Vagina (tissue), 2 donors: ENCODE measurements around the gene MRPL33. TPM values are rescaled to one million over a fixed set of nuclear protein-coding genes. Genes with fewer than 3 reads are reported as not detected.

ENCODE experiments used
- DNase-seq, 2 donors: peaks; one replicate each; pipeline ENCODE4 v3.0.0-alpha.2; 2017; ENCODE audit errors: extremely low spot score in 2 of 2
- H3K27ac ChIP-seq: fragments of 200-600 bp; sonication (generic); one replicate; pipeline ENCODE4 v1.5.1; 2019
- H3K27me3 ChIP-seq: fragments of 200-600 bp; sonication (generic); one replicate; pipeline ENCODE4 v1.5.1; 2019
- H3K36me3 ChIP-seq, 2 donors: fragments of 200-600 bp; sonication (generic); one replicate each; pipeline ENCODE4 v1.5.1; 2017 to 2019
- H3K4me1 ChIP-seq: fragments of 200-600 bp; sonication (generic); one replicate; pipeline ENCODE4 v1.5.1; 2019
- H3K4me3 ChIP-seq, 2 donors: fragments of 200-600 bp; sonication (generic); 1 replicate in 1 of 2; 2 replicates in 1 of 2; pipeline ENCODE4 v1.5.1; 2016 to 2019
- H3K9me3 ChIP-seq: fragments of 200-600 bp; sonication (generic); one replicate; pipeline ENCODE4 v1.5.1; 2019
- POLR2A ChIP-seq, 2 donors: fragments of 450-650 bp; IDR thresholded peaks; one replicate each; pipeline ENCODE4 v1.6.1; 2017; ENCODE audit warnings: antibody characterized with exemption in 2 of 2, mild to moderate bottlenecking in 2 of 2, moderate library complexity in 2 of 2
- POLR2AphosphoS5 ChIP-seq, 2 donors: sonication (generic); formaldehyde crosslinking; IDR thresholded peaks; one replicate each; pipeline ENCODE4 v1.9.0; 2017; ENCODE audit warnings: antibody characterized with exemption in 2 of 2, mild to moderate bottlenecking in 2 of 2, low read depth in 1 of 2; ENCODE audit not compliant: insufficient read depth in 1 of 2
- intact Hi-C: fragments of 100-400 bp; cut with DNase I; formaldehyde crosslinking; loops from one replicate; pipeline ENCODE4 v1.15.1; 2023
- total RNA-seq: library from RNA; depleted of rRNA; stranded (reverse); fragments of >200 nt; gene quantifications from one replicate; pipeline ENCODE4 v1.2.3, GENCODE V29; 2016
- TF ChIP-seq, protein P1 (sequence below), 3 experiments: fragments of 450-650 bp in 2 of 3; fragments of 200-600 bp in 1 of 3; sonication (generic) in 1 of 3; IDR thresholded peaks; one replicate each; pipeline ENCODE4 v1.5.1; 2017 to 2019; ENCODE audit warnings: antibody characterized with exemption in 3 of 3, mild to moderate bottlenecking in 2 of 3, moderate library complexity in 2 of 3

Gene MRPL33
- total RNA-seq, 1 donor from 2014 or later: 87.7 TPM

DNA sequence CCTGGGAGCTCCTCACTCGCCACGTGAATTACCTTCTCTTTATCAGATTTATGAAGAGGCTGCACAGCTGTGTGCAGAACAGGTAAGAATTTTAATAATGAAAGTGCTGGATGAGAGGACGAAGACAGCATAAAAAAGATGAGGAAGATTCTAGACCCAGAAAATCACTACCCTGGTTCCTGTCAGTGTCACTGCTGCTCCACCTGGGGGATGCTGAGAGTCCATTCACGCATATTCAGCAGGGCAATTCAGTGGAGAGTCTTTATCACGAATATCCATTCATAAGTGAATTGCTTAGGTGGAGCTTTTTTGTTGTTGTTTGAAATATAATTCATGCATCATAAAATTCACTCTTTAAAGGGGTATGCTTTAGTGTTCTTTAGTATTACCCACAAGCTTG lies 52.0 kb downstream of the MRPL33 start:
- H3K4me1 ChIP-seq: no peaks in the 10 kb centered on the region
- no peak overlapping the region for H3K4me3 ChIP-seq
- H3K9me3 ChIP-seq: no peaks in the 10 kb centered on the region
- no peak overlapping the region for H3K27ac ChIP-seq
- H3K36me3 ChIP-seq: no peaks in the 10 kb centered on the region
- DNase-seq: no peak
- TF ChIP-seq POLR2A (IDR thresholded peaks at IDR 0.05): no peak
- TF ChIP-seq POLR2AphosphoS5 (IDR thresholded peaks at IDR 0.05; ENCODE audit: insufficient read depth in 1 of 2, low read depth in 1 of 2): no peak
- TF ChIP-seq, protein P1, sequence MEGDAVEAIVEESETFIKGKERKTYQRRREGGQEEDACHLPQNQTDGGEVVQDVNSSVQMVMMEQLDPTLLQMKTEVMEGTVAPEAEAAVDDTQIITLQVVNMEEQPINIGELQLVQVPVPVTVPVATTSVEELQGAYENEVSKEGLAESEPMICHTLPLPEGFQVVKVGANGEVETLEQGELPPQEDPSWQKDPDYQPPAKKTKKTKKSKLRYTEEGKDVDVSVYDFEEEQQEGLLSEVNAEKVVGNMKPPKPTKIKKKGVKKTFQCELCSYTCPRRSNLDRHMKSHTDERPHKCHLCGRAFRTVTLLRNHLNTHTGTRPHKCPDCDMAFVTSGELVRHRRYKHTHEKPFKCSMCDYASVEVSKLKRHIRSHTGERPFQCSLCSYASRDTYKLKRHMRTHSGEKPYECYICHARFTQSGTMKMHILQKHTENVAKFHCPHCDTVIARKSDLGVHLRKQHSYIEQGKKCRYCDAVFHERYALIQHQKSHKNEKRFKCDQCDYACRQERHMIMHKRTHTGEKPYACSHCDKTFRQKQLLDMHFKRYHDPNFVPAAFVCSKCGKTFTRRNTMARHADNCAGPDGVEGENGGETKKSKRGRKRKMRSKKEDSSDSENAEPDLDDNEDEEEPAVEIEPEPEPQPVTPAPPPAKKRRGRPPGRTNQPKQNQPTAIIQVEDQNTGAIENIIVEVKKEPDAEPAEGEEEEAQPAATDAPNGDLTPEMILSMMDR (IDR thresholded peaks at IDR 0.05): no peak
- intact Hi-C loops: no loop called here
- no peaks in the 10 kb centered on the region for H3K27me3 ChIP-seq

DNA sequence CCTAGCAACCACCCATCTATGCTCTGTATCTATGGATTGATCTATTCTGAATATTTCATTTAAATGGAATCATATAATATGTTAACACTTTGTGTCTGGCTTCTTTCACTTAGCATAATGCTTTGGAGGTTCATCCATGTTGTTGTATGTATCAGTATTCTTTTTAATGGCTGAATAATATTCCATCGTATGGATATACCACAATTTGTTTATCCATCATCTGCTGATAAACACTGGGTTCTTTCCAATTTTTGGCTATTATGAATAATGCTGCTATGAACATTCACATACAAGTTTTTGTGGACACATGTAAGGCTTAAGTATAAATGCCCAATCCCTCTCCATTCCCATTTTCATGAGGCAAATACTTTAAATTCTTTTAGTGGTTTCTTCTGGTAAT lies 52.9 kb downstream of the MRPL33 start:
- no peaks in the 10 kb centered on the region for H3K9me3 ChIP-seq
- no peak overlapping the region for H3K27ac ChIP-seq
- intact Hi-C loops: no loop called here
- no peak for TF ChIP-seq POLR2A (IDR thresholded peaks at IDR 0.05)
- TF ChIP-seq POLR2AphosphoS5 (IDR thresholded peaks at IDR 0.05; ENCODE audit: insufficient read depth in 1 of 2, low read depth in 1 of 2): no peak
- TF ChIP-seq, protein P1 (IDR thresholded peaks at IDR 0.05): no peak
- no peak for DNase-seq
- no peaks in the 10 kb centered on the region for H3K27me3 ChIP-seq
- H3K4me1 ChIP-seq: no peaks in the 10 kb centered on the region
- H3K36me3 ChIP-seq: no peaks in the 10 kb centered on the region
- no peak overlapping the region for H3K4me3 ChIP-seq

DNA sequence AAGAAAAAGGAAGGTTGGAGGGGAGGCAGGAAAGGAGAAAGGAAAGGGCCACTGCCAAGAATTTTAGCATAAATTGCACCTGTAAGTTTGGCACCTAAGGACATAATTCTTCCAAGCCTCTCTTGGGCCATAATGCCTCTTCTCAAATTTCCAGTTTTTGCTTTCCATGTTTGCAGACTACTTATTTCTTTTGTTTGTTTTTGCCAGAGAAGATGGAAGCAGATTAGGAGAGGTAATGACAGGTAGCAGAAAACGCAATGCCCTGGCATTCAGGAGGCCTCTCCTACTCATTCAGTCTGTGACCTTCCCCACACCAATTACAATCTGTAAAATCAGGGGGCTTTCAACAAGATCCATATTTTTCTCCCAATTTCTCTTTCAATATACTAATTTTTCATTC lies 56.8 kb downstream of the MRPL33 start:
- no peak overlapping the region for H3K27ac ChIP-seq
- no peaks in the 10 kb centered on the region for H3K9me3 ChIP-seq
- H3K4me3 ChIP-seq: no peak overlapping the region
- DNase-seq: no peak
- TF ChIP-seq POLR2AphosphoS5 (IDR thresholded peaks at IDR 0.05; ENCODE audit: insufficient read depth in 1 of 2, low read depth in 1 of 2) (no peak), POLR2A (IDR thresholded peaks at IDR 0.05) (no peak)
- TF ChIP-seq, protein P1 (IDR thresholded peaks at IDR 0.05): no peak
- intact Hi-C loops: no loop called here
- H3K27me3 ChIP-seq: no peaks in the 10 kb centered on the region
- no peaks in the 10 kb centered on the region for H3K4me1 ChIP-seq
- no peaks in the 10 kb centered on the region for H3K36me3 ChIP-seq

Other genes starting within 250 kb of the MRPL33 start
- 35.4 TPM for gene ZNF512, start 188.7 kb upstream of the MRPL33 start, total RNA-seq
- 2.5 TPM for gene CCDC121, start 142.7 kb upstream of the MRPL33 start, total RNA-seq
- 30.0 TPM for gene GPN1, start 142.7 kb upstream of the MRPL33 start, total RNA-seq
- 26.5 TPM for gene SUPT7L, start 108.1 kb upstream of the MRPL33 start, total RNA-seq
- gene SLC4A1AP, start 107.8 kb upstream of the MRPL33 start, total RNA-seq: 21.9 TPM
- gene RBKS, start 118.7 kb downstream of the MRPL33 start, total RNA-seq: 2.2 TPM
- 41.0 TPM for gene BABAM2, start 119.0 kb downstream of the MRPL33 start, total RNA-seq